Ramos (cell line): Measurements from ENCODE around the gene TBX10.
"Not testable (repeated sequence)": the region's sequence is repeated elsewhere in the genome, so short reads cannot be mapped to it uniquely, and the experiment has no call there.

Experiments used
- in situ Hi-C: fragments of 300-500 bp; cut with MboI; formaldehyde crosslinking; loops from one replicate; pipeline ENCODE4 v1.14.3; 2022; ENCODE audit warnings: low sequenced_read_pairs; ENCODE audit not compliant: unreplicated experiment

Gene TBX10

DNA sequence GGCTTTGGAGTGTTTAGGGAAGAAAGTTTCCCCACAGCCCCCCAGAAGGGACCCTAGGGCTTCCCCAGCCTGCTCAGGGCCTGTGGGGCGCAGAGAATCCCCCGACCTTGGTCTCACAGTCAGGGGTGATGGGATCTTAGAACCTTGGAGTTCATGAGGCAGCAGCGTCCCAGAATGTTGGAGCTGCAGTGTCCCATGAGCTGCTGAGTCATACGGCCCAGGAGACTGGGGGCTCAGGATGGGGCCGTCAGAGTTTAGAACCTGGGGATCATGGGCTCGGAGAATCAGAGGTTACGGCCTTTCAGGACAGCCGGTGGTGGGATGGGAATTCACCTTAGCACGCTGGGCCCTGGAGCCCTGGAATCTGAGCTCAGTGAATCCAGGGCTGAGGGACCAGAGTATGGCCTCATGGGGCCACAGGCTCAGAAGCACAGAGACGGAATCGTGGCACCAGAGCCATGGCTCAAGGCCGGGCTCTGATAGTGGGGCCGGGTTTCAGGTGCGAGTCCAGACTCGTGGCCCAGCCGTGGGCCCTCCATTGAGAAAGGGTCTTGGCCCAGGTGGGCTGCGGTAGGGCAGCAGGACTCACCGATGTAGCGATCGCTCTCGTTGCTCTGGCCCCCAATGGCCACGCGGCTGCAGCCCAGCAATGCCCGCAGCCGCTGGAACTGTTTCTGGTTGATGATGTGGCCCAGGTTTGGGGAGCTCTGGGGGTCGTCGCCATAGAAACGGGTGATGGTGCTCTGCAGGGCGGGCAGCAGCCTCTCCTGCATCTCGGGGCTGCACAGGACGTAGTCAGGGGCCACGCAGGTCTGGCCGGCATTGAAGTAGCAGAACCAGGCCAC, 25.4 kb upstream of the TBX10 start:
- in situ Hi-C loops: no loop called here

DNA sequence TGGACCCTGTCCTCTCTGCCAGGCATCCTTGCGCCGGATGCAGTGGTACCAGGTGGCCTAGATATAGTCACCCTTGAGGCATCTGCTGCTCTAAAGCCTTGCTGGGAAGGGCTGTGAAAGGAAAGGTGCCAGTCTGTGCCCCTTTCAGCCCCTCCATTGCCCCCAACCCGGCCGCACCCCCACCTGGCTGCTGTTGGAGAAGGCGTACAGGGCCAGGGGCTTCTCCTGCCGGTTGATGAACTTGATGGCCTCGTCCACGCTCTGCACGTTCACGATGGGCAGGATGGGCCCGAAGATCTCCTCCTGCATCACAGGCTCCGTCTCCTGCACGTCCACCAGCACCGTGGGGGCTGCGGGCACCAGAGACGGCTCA, 24.6 kb upstream of the TBX10 start:
- in situ Hi-C loops: no loop called here

DNA sequence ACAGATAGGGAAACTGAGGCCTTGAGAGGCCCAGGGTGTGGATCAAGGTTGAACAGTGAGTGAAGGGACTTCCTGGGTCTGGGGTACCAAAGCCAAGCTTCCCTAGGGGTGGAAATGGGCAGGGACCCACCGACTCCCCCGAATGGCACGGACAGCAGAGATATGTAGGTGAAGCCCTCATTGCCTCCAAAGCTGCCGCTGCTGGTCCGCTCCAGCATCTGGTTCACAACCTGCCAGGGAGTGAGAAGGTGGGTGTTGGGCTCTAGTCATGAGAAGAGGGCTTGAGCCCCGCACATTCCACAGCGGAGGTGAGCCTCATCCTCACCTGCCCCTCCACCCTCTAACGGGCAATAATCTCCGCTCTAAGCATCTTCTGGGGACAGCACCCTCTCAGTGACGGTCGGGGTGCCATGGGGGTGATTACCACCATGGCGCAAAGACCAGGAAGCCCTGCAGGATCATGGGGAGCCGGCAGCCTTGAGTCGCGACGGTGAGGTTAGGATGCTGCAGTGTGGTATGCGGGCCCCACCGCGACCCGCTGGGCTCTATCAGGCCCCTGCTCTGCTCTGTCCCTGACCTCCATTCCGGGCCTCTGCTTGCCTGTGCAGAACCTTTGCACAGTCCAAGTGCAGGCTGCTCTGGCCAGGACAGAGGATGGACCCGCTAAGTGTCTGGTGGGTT, 24.1 kb upstream of the TBX10 start:
- in situ Hi-C loops: no loop called here

DNA sequence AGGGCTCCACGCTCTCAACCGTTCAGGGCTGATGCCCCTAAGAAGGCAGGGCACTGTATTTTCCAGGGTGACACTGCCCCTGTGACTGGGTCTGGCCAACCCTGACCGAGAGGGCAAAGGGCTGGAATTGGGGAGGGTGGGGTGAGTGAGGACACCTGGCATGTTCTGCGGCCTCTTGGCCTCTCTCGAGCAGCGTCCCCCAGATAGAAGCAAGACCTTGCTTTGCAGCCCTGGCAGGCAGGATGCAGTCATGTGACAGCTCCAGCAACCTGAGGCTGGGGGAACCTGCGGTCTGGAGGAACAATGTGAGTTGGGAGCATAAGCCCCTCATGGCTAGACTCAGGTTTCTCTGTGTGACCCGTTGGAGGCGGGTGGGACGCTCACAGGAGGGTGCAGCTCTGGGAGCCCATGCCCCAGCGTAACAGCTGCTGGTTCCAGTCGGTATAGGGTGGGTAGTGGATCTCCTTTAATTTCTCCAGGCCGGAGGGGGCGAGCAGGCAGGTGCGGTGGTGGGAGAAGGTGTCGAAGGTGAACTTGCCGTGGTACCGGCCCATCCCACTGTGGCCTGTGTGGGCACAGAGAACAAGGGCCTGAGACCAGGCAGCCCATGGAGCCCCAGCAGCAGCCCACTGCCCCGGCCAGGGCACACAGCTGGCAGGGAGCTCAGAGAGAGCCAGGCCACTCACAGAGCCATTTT, 23.4 kb upstream of the TBX10 start:
- in situ Hi-C loops: no loop called here

DNA sequence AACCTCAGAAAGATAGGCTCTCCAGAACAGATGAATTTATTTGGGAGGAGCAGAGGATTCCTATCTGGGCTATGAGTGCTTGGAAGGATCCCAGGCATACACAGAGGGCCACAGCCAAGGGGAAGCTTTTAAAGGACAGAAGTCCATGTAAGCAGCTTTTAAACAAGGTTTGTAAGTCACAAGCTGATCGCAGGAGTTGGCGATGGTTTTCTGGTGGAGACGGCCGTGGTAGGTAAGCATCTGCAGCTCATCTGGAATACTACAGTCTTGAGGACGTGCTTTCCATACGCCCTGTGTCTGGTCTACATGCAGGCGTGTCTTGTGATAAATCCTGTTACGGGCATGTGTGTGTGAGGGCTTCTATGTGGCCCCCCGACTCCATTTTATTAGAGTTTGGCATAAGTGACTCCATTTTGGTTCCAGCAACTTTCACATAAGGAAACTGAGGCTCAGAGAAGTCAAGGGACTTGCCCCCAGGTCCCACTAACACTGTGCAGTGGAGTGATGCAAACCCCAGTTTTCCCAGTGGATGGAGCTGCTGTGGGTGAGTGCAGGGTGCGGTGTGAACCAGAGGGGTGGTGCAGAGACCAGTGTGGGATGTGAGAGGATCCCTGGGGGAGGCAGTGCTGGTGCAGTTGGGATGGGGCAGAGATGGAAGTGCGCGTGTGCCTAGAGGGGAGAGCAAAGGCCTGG, 22.7 kb upstream of the TBX10 start:
- in situ Hi-C loops: no loop called here

DNA sequence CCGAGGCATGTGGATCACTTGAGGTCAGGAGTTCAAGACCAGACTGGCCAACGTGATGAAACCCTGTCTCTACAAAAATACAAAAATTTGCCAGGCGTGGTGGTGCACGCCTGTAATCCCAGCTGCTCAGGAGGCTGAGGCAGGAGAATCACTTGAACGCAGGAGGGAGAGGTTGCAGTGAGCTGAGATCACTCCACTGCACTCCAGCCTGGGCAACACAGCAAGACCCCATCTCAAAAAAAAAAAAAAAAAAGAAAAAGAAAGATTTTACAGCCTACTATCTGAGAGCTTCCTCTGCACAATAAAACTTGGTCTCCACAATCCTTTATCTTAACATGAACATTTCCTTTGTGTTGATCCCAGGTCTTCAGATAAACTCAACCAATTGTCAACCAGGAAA, 21.2 kb upstream of the TBX10 start:
- in situ Hi-C loops: not testable (repeated sequence)

DNA sequence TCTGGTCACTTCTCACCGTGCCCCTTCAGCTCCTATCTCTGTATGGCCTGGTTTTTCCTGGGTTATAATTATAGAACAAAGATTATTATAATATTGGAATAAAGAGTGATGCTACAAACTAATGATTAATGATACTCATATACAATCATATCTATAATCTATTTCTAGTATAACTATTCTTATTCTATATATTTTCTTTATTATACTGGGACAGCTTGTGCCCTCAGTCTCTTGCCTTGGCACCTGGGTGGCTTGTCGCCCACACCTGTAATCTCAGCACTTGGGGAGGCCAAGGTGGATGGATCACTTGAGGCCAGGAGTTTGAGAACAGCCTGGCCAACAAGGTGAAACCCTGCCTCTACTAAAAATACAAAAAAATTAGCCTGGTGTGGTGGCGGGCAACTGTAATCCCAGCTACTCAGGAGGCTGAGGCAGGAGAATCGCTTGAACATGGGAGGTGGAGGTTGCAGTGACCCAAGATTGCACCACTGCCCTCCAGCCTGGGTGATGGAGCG, 20.1 kb upstream of the TBX10 start:
- in situ Hi-C loops: not testable (repeated sequence)

DNA sequence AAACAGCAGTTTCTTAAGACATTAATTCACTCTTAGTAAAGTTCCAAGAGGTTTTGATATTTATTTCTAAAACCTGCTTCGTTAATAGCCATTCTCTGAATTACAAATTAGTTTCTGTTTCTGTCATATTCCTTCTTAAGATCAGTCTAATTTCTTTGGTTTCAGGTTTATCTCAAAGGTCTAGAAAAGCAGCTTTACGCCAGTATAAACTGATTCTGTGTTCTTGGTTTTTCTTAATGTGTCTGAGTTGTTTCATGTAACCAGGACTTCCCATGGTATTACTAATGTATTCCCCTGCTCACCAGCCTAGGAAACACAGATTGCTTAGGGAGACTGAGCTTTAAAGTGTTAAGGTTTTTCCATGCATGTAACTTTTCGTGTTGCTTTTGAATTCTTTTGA, 17.7 kb upstream of the TBX10 start:
- in situ Hi-C loops: no loop called here

DNA sequence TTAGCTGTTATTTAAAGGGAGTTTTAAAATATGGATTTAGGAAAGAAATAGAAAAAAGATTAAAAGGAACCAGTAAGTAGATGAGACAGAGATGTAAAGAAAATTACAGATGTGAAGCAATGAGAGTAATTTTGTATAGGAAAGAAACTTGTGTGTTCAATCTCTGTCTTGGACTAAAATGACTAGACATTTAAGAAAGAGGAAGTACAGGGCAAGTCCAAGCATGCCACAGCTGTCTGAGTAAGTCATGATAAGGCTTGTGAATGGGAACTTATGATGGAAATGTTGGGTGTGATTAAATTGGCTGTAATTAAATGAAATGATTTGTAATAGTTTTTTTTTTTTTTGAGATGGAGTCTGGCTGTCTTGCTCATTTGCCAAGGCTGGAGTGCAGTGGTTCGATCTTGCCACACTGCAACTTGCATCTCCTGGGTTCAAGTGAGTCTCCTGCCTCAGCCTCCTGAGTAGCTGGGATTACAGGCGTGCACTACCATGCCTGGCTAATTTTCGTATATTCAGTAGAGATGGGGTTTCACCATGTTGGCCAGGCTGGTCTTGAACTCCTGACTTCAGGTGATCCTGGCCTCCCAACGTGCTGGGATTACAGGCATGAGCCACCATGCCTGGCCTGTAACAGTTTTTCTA, 16.8 kb upstream of the TBX10 start:
- in situ Hi-C loops: no loop called here

DNA sequence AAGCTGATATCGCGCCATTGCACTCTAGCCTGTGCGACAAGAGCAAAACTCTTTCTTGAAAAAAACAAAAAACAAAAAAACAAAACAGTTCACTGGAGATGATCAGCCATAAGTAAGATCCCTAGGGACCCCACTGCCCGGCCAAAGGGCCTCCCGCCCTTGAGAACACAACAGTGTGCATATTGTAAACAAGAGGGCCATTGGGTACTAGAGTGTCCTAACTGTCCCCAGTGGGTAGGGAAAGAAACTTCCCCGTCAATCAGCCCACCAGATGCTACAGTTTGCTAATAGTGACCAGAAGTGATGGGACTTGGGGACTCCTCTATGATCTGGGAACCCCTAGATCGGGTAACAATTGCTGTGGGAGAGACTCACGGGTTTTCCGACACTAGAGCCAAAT, 14.7 kb upstream of the TBX10 start:
- in situ Hi-C loops: no loop called here

DNA sequence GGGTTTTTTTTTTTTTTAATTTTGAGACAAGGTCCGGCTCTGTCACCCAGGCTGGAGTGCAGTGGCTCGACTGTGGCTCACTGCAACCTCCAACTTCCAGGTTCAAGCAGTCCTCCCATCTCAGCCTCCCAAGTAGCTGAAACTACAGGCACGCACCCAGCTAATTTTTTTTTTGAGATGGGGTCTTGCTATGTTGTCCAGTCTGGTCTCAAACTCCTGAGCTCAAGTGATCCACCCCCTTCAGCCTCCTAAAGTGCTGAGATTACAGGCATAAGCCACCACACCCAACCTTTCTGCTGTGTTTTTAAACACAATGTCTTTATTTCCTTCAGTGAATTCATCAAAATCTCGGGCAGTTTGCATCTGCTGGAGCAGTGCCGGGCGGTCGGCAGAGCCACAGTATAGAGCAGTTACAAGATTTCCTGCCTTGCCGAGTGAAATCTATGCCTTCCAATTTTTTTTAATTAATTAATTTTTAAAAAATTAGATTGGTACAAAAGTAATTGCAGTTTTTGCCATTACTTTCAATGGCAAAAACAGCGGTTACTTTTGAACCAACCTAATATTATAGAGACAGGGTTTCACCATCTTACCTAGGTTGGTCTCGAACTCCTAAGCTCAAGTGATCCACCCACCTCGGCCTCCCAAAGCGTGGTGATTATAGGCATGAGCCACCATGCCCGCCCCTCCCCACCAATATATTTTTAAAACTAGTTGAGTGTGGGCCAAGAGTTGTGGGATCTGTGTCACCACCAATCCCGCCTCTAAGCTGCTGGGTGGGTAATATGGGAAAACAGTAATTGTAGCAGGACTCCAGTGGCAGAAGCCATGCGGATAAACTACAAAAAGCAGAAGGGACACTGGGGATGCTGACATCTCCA, 13.6 kb upstream of the TBX10 start:
- in situ Hi-C loops: no loop called here

DNA sequence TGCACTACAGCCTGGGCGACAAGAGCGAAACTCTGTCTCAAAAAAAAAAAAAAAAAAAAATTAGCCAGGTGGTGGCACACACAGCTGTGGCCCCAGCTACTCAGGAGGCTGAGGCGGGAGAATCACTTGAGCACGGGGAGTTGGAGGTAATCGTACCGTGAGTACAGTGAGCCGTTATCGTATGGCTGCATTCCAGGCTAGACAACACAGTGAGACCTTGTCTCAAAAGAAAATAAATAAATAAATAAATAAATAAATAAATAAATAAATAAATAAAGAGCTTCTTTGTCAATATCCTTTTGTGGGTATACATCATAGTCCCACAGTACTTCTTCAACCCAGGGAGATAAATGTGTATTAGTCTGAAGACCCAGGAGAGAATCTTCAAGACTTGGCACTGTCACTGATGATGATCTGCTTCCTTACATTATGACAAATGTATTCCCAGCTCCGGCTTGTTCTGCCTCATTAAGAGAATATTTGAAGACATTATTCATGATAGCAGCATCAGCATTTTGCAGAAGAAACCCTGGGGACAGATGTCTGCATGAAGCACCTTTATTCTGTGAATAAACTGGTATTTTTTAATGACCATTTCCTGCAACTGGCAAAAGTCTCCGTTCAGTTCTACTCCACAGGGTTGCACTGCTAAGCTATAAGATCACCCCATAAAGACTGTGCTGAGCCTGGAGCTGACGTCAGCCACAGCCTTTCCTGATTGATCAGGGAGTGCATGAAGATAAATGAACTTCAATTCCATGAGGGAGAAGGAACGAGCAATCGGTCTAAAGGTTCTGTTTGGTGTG, 12.6 kb upstream of the TBX10 start:
- in situ Hi-C loops: no loop called here

DNA sequence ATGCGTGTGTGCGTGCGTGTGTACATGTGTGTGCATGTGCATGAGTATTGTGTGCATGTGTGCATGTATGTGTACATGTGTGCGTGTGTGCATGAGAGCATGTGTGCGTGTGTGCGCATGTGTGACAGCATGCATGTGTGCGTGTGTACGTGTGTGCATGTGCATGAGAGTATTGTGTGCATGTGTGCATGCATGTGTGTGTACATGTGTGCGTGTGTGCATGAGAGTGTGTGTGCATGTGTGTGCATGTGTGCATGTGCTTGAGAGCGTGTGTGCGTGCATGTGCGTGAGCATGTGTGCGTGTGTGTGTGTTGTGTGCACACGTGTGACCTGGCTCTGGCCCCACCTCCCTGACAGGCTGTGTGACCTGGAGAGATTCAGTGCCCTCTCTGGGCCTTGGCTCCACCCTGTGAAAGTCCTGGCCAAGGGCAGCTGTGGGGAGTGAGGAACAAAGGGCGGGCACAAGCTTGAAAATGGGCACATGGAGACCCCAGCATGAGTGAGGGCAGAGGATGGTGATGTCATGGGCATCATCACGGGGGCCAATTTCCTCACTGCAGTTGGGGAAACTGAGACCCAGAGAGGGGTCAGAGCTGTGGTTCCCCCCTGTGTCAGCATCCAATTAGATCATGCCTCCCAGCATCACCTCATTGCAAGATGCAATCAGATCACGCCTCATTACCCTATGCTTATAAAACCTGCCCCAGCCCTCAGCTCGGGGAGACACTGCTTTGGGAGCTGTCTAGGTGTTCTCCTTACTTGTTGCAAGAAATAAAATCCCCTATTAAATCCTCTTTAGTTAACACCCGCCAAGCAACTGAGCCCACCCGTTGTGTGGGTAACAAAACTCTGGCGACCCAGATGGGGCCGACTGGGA, 10.3 kb upstream of the TBX10 start:
- in situ Hi-C loops: no loop called here

DNA sequence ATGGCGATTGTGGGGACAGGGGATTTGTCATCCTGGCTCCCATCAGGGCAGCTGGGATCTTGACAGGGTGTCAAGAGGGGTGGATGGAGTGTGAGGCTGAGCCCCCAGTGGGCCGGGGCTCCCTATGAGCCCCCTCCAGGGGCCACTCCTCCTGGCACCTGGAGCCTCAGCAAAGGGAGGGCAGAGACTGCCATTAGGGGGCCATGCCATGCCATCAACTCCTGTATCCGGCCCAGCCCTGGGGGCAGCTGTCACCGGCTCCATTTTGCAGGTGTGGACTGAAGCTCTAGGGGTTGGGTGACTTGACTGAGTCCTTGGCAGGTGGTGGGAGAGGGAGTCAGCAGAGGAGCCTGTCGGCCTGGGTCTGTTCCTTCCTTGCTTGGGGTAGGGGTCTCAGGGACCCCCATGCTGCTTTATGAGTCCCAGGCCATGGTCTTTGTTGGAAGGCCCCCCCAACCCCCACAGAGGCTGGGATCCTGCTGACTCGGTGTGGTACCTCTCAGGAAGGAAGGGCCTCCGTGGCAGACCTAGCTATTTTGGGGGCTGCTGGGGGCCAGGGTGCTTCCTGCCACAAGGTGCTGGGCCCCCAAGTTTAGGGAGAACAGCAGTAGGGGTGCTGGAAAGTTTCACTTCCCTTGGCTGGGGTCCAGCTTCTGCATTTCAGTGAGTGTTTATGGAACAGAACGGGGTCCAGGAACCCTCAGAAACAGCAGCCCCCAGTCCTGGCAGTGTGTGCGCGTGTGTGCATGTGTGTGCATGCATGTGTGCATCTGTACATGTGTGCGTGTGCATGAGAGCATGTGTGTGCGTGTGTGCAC, 9.4 kb upstream of the TBX10 start:
- in situ Hi-C loops: no loop called here

DNA sequence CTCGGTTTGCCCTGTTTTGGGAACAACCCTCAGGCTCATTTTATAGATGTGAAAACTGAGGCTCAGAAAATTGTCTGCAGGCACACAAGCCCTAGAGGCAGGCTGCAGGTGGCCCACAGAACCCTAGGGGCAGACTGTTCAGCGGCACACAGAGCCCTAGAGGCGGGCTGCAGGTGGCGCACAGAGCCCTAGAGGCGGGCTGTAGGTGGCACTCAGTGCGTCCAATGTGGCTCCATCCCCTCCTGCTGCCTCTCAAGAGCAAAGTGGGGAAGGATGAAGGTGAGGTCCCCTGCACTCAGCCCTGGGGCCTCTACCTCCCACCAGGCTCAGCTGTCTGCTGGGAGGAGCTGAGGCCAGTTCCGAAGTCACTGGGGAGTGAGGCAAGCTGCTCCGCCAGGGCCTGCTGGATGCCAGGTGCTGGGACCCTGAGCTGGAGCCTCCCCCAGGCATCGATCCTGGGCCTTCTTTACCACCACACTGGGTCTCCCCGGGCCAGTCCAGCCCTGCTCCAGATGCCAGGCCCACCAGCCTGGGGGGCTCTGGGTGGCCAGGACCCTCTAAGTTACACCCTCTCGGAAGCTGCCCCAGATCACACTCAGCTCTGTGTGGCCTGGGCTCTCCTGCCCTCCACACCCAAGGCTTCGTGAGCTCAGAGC, 8.7 kb upstream of the TBX10 start:
- in situ Hi-C loops: no loop called here

DNA sequence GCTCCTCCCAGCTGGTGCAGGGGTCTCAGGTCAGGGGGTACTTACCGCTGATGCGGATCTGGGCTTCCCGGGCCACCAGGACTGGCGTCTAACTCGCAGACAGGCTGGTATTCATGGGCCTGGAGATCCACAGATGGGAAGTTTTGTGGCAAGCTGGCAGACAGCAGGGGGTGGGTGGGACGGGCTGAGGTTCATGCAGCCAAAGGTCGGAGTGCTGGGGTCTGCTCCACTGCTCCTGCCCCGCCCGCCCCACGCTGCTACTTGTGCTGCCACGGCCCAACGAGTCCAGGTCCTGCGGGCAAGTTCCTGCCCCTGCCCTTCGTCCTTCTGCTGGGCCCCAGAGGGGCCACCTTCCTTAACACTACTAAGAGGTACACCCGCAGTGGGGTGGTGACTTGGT, 7.9 kb upstream of the TBX10 start:
- in situ Hi-C loops: no loop called here
